GM23338 (cell line): ENCODE data around the gene TBC1D14. TPM values are rescaled to one million over a fixed set of nuclear protein-coding genes. Genes with fewer than 3 reads are reported as not detected.

Source experiments
- CREB1 ChIP-seq: fragments of 250-450 bp; sonication (Bioruptor Pico); IDR thresholded peaks from 2 replicates; pipeline ENCODE4 v1.5.0; 2020; ENCODE audit warnings: low read depth, mild to moderate bottlenecking, moderate library complexity
- CTCF ChIP-seq, 2 experiments: fragments of 200-600 bp in 1 of 2; sonication (generic) in 1 of 2; conservative IDR thresholded peaks; 2 replicates each; pipeline versions ENCODE4 v1.5.1 to v1.6.1; 2016 to 2017; ENCODE audit warnings: antibody characterized with exemption in 2 of 2, low read depth in 2 of 2, mild to moderate bottlenecking in 2 of 2, moderate library complexity in 1 of 2
- ETS1 ChIP-seq: IDR thresholded peaks from 2 replicates; pipeline ENCODE4 v1.6.1; 2016; ENCODE audit warnings: antibody characterized with exemption
- POLR2AphosphoS5 ChIP-seq: IDR thresholded peaks from 2 replicates; pipeline ENCODE4 v1.6.1; 2016; ENCODE audit warnings: antibody characterized with exemption, low read depth
- STAT1 ChIP-seq: IDR thresholded peaks from one replicate; pipeline ENCODE4 v1.6.1; 2016; ENCODE audit warnings: antibody characterized with exemption; ENCODE audit not compliant: unreplicated experiment
- ZNF114 ChIP-seq: fragments of 250-450 bp; sonication (Bioruptor Pico); IDR thresholded peaks from 2 replicates; pipeline ENCODE4 v1.5.0; 2020; ENCODE audit warnings: mild to moderate bottlenecking, moderate library complexity
- ZNF462 ChIP-seq: fragments of 250-450 bp; sonication (Bioruptor Pico); IDR thresholded peaks from 2 replicates; pipeline ENCODE4 v1.5.0; 2020; ENCODE audit warnings: mild to moderate bottlenecking, moderate library complexity
- polyA plus RNA-seq: library from polyadenylated mRNA; unstranded; fragments of >200 nt; fragmentation: Nextera tagmentation; extraction: Ambion mirVana; gene quantifications from 2 replicates; pipeline ENCODE4 v1.2.1, GENCODE V29; 2016
- total RNA-seq: library from RNA; depleted of rRNA; stranded (reverse); fragments of >200 nt; shearing (Covaris generic); gene quantifications from 2 replicates; pipeline ENCODE4 v1.2.3, GENCODE V29; 2014

TBC1D14 gene
- total and polyA plus RNA-seq, 2 experiments from 2014 or later: 18.2 to 59.7 TPM

- TF ChIP-seq ZNF462 (CRISPR knock-in tag) (no peak), CTCF (conservative IDR thresholded peaks at IDR 0.05; ENCODE audit: low read depth in 2 of 2) (no peak), CREB1 (CRISPR knock-in tag) (no peak), POLR2AphosphoS5 (no peak), ETS1 (no peak), STAT1 (no peak), ZNF114 (no peak)
These were observed 45.8 kb downstream of the TBC1D14 start (continued) for GRCh38 chr4:6955261-6955911.
